Measurements from ENCODE around the gene CFDP1. TPM values are rescaled to one million over a fixed set of nuclear protein-coding genes. Genes with fewer than 3 reads are reported as not detected.

The CFDP1 gene
- total and polyA plus RNA-seq, 5 donors from 2014 or later: 32.0 to 63.8 (median 40.2) TPM

DNA sequence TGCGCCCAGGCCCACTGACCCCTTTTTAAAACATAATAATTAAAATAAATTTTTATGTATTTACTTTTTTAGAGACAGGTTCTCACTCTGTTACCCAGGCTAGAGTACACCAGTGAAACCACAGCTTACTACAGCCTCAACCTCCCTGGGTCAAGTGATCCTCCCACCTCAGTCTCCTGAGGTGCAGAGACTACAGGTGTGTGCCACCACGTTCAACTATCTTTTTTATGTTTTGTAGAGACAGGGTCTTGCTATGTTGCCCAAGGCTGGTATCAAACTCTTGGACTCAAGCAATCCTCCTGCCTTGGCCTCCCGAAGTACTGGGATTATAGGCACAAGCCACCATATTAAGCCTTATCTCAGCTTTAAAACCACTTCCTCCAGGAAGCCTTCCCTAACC is 125.8 kb downstream of the CFDP1 start:
- DNase-seq: no peak
- no peak overlapping the region for H3K27ac ChIP-seq (ENCODE audit: insufficient read depth, low read length, poor library complexity, severe bottlenecking)

DNA sequence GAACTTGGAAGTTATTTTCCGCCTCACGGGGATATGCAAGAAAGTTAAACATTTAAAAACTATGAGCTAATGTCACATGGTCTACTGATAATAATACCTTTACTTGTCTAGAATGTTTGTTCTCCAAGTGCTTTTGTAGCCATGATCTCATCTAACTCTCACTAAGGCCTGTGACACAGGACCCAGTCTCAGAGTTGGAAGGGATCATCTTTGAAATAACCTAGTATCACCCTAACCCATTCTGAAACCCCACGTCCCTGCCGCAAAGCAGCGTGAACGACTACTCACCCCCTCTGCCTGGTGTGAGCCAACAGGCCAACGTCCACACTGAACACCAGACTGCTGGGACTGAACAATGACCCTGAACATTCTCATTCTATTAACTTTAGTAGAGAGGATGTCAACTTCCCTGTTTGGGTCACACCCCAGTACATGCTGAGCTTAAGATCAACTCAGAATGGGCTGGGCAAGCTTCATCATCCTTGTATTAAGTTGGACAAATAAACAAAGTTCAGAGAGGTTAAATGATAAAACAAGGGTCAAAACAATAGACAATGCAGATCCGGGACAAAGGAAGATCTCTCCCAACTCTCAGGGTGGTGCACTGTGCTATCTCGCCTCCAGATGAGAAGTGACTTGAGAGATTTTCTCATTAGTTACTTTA is 127.1 kb downstream of the CFDP1 start:
- H3K9me3 Mint-ChIP-seq: no peaks in the 10 kb centered on the region
- H3K27ac Mint-ChIP-seq: peak overlapping the region in 2 of 3 donors; percentile 6 to 70
- H3K27me3 Mint-ChIP-seq: no peaks in the 10 kb centered on the region
- H3K36me3 Mint-ChIP-seq: peaks cover 35% of the 10 kb centered on the region
- DNase-seq (no peak), ATAC-seq (ENCODE audit: low read depth in 2 of 2) (no peak)
- Histone ChIP-seq H3K4me3 (ENCODE audit: low read depth, low read length) (no peak overlapping the region), H3K27ac (ENCODE audit: insufficient read depth, low read length, poor library complexity, severe bottlenecking) (no peak overlapping the region), H3K9me3 (ENCODE audit: control insufficient read depth in 2 of 2, low read length in 2 of 2) (no peaks in the 10 kb centered on the region), H3K27me3 (ENCODE audit: control insufficient read depth, insufficient read depth, low read length) (no peaks in the 10 kb centered on the region), H3K4me1 (ENCODE audit: control insufficient read depth, insufficient read depth, low read length, poor library complexity, severe bottlenecking) (peaks cover 9% of the 10 kb centered on the region), H3K36me3 (ENCODE audit: control insufficient read depth, insufficient read depth, low read length) (peaks cover 36% of the 10 kb centered on the region)
- peaks cover 6 to 37% (median 22%) of the 10 kb centered on the region in 4 donors for H3K4me1 Mint-ChIP-seq
- H3K4me3 Mint-ChIP-seq: no peak overlapping the region

More for the DNA sequence above, 125.8 kb downstream of the CFDP1 start:
- no peak overlapping the region for H3K27ac Mint-ChIP-seq
- Histone ChIP-seq H3K4me1 (ENCODE audit: control insufficient read depth, insufficient read depth, low read length, poor library complexity, severe bottlenecking) (peaks cover 9% of the 10 kb centered on the region), H3K36me3 (ENCODE audit: control insufficient read depth, insufficient read depth, low read length) (peaks cover 23% of the 10 kb centered on the region), H3K9me3 (ENCODE audit: control insufficient read depth in 2 of 2, low read length in 2 of 2) (no peaks in the 10 kb centered on the region), H3K27me3 (ENCODE audit: control insufficient read depth, insufficient read depth, low read length) (no peaks in the 10 kb centered on the region), H3K4me3 (ENCODE audit: low read depth, low read length) (no peak overlapping the region)
- no peaks in the 10 kb centered on the region for H3K27me3 Mint-ChIP-seq
- H3K9me3 Mint-ChIP-seq: no peaks in the 10 kb centered on the region
- no peak for ATAC-seq (ENCODE audit: low read depth in 2 of 2)
- H3K4me1 Mint-ChIP-seq: peaks cover 7 to 37% (median 22%) of the 10 kb centered on the region in 4 donors
- no peak overlapping the region for H3K4me3 Mint-ChIP-seq
- peaks cover 31% of the 10 kb centered on the region for H3K36me3 Mint-ChIP-seq

DNA sequence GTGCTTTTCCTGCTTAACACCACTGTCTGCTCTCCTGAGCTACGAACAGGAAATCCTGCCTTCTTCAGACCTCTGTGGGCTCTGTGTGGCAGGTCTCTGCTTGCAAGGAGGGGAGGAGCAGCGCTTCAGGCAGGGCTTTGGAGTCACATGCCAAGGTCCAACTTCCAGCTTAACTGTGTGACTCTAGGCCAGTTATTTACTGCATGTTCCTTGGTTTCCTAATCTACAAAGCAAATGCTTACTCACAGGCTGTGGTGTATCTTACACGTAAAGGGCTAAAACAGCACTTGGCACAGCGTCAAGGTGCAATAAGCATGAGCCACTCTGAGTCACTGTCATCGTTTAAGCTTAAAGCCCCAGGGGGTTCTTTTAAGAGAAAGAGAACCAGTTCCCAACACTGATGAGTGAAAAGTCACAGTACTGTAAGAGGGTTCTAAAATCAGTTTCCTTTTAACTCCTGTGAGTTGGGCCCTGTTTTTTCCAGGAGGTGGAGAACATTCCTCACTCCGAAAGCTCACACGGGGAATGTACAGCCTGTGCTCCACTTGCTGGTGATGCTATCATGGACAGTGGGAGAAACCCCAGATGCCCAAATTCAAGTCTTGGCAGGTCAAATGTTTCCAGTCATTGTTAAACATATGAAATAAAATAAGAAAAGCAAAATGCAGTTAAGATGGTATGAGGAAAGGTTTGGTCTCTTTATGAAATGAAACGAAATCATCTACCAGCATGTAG is 127.8 kb downstream of the CFDP1 start:
- H3K27ac Mint-ChIP-seq: peak overlapping the region; percentile 70 to 85 (median 79)

DNA sequence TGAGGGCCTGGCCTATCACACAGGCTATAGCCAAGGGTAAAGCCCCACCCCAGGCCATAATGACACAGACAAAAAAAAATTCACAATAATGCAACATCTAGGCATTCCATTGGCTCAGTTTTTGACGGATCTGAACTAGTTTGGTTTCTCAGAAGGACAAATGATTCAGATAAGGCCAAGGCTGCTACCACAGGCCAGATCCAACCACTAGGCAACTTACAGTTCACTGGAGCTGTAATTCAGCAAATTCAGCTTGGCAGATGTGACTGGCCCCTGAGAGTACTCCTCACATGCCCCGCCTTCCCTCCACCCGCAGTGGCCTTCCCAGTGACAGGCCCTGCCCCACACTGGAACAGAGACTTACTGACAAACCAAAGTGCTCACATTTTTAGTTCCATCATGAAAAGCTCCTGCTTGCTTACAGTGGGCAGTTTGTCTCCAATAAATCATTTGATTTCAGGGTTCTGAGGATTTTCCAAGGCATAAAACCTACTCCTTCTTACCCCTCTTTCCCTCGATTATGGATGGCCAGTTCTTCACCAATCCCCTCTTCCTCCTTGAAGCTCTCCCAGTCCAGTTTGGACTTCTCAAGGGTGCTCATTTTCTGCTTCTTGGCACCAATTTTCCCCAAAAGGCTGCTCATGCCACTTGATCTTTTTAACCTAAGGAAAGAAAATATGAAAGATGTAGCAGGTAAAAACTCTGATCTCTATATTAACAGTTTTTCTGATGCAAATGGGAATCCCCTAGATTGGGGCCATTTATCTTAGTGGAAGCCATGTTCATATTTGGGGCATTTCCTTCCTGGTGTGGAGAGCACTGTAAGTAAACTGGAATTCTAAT is 128.6 kb downstream of the CFDP1 start:
- Mint-ChIP-seq H3K9me3 (no peaks in the 10 kb centered on the region), H3K36me3 (peaks cover 43% of the 10 kb centered on the region), H3K27ac (peak overlapping the region; percentile 68 to 85 (median 79)), H3K4me3 (peak overlapping the region in 1 of 4 donors; percentile 31), H3K4me1 (peaks cover 6 to 34% (median 19%) of the 10 kb centered on the region in 4 donors), H3K27me3 (no peaks in the 10 kb centered on the region)
- Histone ChIP-seq H3K9me3 (ENCODE audit: control insufficient read depth in 2 of 2, low read length in 2 of 2) (no peaks in the 10 kb centered on the region), H3K27ac (ENCODE audit: insufficient read depth, low read length, poor library complexity, severe bottlenecking) (no peak overlapping the region), H3K27me3 (ENCODE audit: control insufficient read depth, insufficient read depth, low read length) (no peaks in the 10 kb centered on the region), H3K4me3 (ENCODE audit: low read depth, low read length) (no peak overlapping the region), H3K4me1 (ENCODE audit: control insufficient read depth, insufficient read depth, low read length, poor library complexity, severe bottlenecking) (peaks cover 9% of the 10 kb centered on the region), H3K36me3 (ENCODE audit: control insufficient read depth, insufficient read depth, low read length) (peaks cover 40% of the 10 kb centered on the region)
- DNase-seq (no peak), ATAC-seq (ENCODE audit: low read depth in 2 of 2) (no peak)

More for the DNA sequence above, 127.8 kb downstream of the CFDP1 start:
- Histone ChIP-seq H3K27me3 (ENCODE audit: control insufficient read depth, insufficient read depth, low read length) (no peaks in the 10 kb centered on the region), H3K4me3 (ENCODE audit: low read depth, low read length) (no peak overlapping the region), H3K4me1 (ENCODE audit: control insufficient read depth, insufficient read depth, low read length, poor library complexity, severe bottlenecking) (peaks cover 9% of the 10 kb centered on the region), H3K36me3 (ENCODE audit: control insufficient read depth, insufficient read depth, low read length) (peaks cover 40% of the 10 kb centered on the region), H3K27ac (ENCODE audit: insufficient read depth, low read length, poor library complexity, severe bottlenecking) (no peak overlapping the region), H3K9me3 (ENCODE audit: control insufficient read depth in 2 of 2, low read length in 2 of 2) (no peaks in the 10 kb centered on the region)
- no peaks in the 10 kb centered on the region for H3K9me3 Mint-ChIP-seq
- H3K4me1 Mint-ChIP-seq: peaks cover 6 to 37% (median 21%) of the 10 kb centered on the region in 4 donors
- peak overlapping the region in 1 of 4 donors; percentile 31 for H3K4me3 Mint-ChIP-seq
- peak; percentile 64 to 79 for ATAC-seq (ENCODE audit: low read depth in 2 of 2)
- peak in 1 of 3 donors; percentile 28 for DNase-seq
- H3K27me3 Mint-ChIP-seq: no peaks in the 10 kb centered on the region
- peaks cover 42% of the 10 kb centered on the region for H3K36me3 Mint-ChIP-seq

DNA sequence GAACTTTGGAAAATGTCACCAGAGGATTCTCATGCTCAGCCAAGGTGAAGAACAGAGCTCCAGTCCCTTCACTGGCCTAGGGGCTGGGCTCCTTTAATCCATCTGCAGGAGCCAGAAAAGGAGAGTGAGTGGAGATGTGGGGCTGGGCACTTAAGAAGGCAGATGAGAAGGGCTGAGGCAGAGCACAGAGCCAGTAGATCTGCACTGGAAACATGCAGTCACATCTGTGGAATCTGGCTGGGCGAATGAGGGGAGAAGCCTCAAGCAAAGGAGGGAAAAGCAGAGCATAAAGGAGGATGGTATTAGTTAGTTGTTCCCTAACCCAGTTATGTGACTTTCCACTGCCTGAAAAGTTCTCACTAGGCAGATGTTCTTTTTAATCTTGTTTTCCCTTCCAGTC is 131.5 kb downstream of the CFDP1 start:
- Mint-ChIP-seq H3K36me3 (peaks cover 64% of the 10 kb centered on the region), H3K27me3 (no peaks in the 10 kb centered on the region), H3K9me3 (no peaks in the 10 kb centered on the region), H3K4me3 (no peak overlapping the region), H3K4me1 (peaks cover 5 to 23% (median 18%) of the 10 kb centered on the region in 4 donors), H3K27ac (no peak overlapping the region)
- ATAC-seq (ENCODE audit: low read depth in 2 of 2): no peak
- no peak for DNase-seq
- Histone ChIP-seq H3K4me1 (ENCODE audit: control insufficient read depth, insufficient read depth, low read length, poor library complexity, severe bottlenecking) (peaks cover 9% of the 10 kb centered on the region), H3K27me3 (ENCODE audit: control insufficient read depth, insufficient read depth, low read length) (no peaks in the 10 kb centered on the region), H3K36me3 (ENCODE audit: control insufficient read depth, insufficient read depth, low read length) (peaks cover 46% of the 10 kb centered on the region), H3K9me3 (ENCODE audit: control insufficient read depth in 2 of 2, low read length in 2 of 2) (no peaks in the 10 kb centered on the region), H3K27ac (ENCODE audit: insufficient read depth, low read length, poor library complexity, severe bottlenecking) (no peak overlapping the region), H3K4me3 (ENCODE audit: low read depth, low read length) (no peak overlapping the region)

DNA sequence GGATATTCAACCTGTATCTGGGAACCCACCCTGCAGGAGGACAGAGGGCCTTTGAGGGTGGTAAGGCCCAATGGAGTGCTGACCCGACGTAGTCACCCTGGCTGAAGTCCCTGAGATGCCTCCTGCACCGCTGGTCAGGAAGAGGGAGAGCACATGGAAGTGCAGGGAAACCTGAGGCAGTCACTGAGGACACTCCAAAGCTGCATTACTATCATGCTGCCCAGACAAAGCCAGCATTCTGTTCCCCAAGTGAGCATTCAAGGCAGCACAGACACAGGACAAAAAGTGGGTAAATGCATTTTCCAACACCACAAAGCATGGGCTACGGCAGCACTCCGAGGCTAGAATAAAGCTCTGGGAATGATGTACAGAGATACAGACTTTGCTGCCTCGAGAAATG is 135.0 kb downstream of the CFDP1 start:
- Histone ChIP-seq H3K9me3 (ENCODE audit: control insufficient read depth in 2 of 2, low read length in 2 of 2) (no peaks in the 10 kb centered on the region), H3K36me3 (ENCODE audit: control insufficient read depth, insufficient read depth, low read length) (peaks cover 52% of the 10 kb centered on the region), H3K4me3 (ENCODE audit: low read depth, low read length) (no peak overlapping the region), H3K27me3 (ENCODE audit: control insufficient read depth, insufficient read depth, low read length) (no peaks in the 10 kb centered on the region), H3K4me1 (ENCODE audit: control insufficient read depth, insufficient read depth, low read length, poor library complexity, severe bottlenecking) (no peaks in the 10 kb centered on the region), H3K27ac (ENCODE audit: insufficient read depth, low read length, poor library complexity, severe bottlenecking) (no peak overlapping the region)
- H3K27ac Mint-ChIP-seq: no peak overlapping the region
- H3K4me3 Mint-ChIP-seq: no peak overlapping the region
- H3K9me3 Mint-ChIP-seq: no peaks in the 10 kb centered on the region
- ATAC-seq (ENCODE audit: low read depth in 2 of 2) (no peak), DNase-seq (no peak)
- peaks cover 66% of the 10 kb centered on the region for H3K36me3 Mint-ChIP-seq
- peaks cover 0 to 3% (median 0%) of the 10 kb centered on the region in 4 donors for H3K4me1 Mint-ChIP-seq
- H3K27me3 Mint-ChIP-seq: no peaks in the 10 kb centered on the region

DNA sequence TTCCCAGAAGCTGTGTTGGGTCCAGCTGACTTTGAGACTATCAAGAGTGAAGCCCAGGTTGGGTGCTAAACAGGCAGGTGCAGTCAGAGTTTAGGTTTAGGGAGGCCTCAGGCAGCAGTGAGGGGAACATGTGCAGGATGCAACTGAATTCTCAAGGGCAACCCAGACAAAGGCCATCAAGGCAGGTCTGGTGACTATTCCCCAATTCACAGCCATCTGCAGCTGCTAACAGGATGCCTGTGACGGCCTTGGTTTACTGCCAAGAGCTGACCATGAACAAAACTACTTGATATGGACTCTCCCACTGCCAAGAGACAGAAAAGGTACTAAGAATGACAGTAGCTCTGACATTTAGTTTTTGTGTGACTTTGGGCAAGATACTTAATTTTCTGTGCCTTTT is 136.7 kb downstream of the CFDP1 start:
- Histone ChIP-seq H3K36me3 (ENCODE audit: control insufficient read depth, insufficient read depth, low read length) (peaks cover 53% of the 10 kb centered on the region), H3K9me3 (ENCODE audit: control insufficient read depth in 2 of 2, low read length in 2 of 2) (no peaks in the 10 kb centered on the region), H3K27ac (ENCODE audit: insufficient read depth, low read length, poor library complexity, severe bottlenecking) (no peak overlapping the region), H3K4me3 (ENCODE audit: low read depth, low read length) (no peak overlapping the region), H3K27me3 (ENCODE audit: control insufficient read depth, insufficient read depth, low read length) (no peaks in the 10 kb centered on the region), H3K4me1 (ENCODE audit: control insufficient read depth, insufficient read depth, low read length, poor library complexity, severe bottlenecking) (no peaks in the 10 kb centered on the region)
- no peaks in the 10 kb centered on the region for H3K27me3 Mint-ChIP-seq
- DNase-seq (no peak), ATAC-seq (ENCODE audit: low read depth in 2 of 2) (no peak)
- H3K27ac Mint-ChIP-seq: no peak overlapping the region
- no peak overlapping the region for H3K4me3 Mint-ChIP-seq
- H3K9me3 Mint-ChIP-seq: no peaks in the 10 kb centered on the region
- peaks cover 0 to 3% (median 0%) of the 10 kb centered on the region in 4 donors for H3K4me1 Mint-ChIP-seq
- peaks cover 75% of the 10 kb centered on the region for H3K36me3 Mint-ChIP-seq

All from CD4-positive, CD25-positive, alpha-beta regulatory T cell (primary cell).